ENCODE data around the gene AUP1.

The AUP1 gene

GRCh38 chr2:74525717-74526648, 3.5 kb downstream of the AUP1 start, which contains the start of gene DQX1:
TSS of gene DQX1 (minus strand) at chr2:74526231. CDS start at chr2:74525729, 502 bp downstream.
- peaks cover 29% of the 10 kb centered on the region for H3K36me3 Mint-ChIP-seq (ENCODE audit: insufficient read depth)
- DNase-seq (ENCODE audit: low spot score in 2 of 2): no peak
- ATAC-seq (replicated peaks; ENCODE audit: extremely low read depth, poor library complexity, severe bottlenecking): no peak
- no peak within 1 kb of the TSS for H3K4me3 Mint-ChIP-seq
- H3K27ac Mint-ChIP-seq (ENCODE audit: low read depth): no peak within 1 kb of the TSS
- no peaks in the 10 kb centered on the region for H3K9me3 Mint-ChIP-seq
- no peaks in the 10 kb centered on the region for H3K27me3 Mint-ChIP-seq
- H3K4me1 Mint-ChIP-seq: peaks cover 30% of the 10 kb centered on the region

- no peak for DNase-seq (ENCODE audit: low spot score in 2 of 2)
- H3K4me3 Mint-ChIP-seq: no peak overlapping the region
- H3K9me3 Mint-ChIP-seq: no peaks in the 10 kb centered on the region
- peaks cover 26% of the 10 kb centered on the region for H3K36me3 Mint-ChIP-seq (ENCODE audit: insufficient read depth)
- ATAC-seq (replicated peaks; ENCODE audit: extremely low read depth, poor library complexity, severe bottlenecking): no peak
- H3K27me3 Mint-ChIP-seq: peaks cover 7% of the 10 kb centered on the region
- peaks cover 23% of the 10 kb centered on the region for H3K4me1 Mint-ChIP-seq
- H3K27ac Mint-ChIP-seq (ENCODE audit: low read depth): no peak overlapping the region
Observed at GRCh38 chr2:74524955-74525716, 4.4 kb downstream of the AUP1 start.

- H3K4me1 Mint-ChIP-seq: peaks cover 21% of the 10 kb centered on the region
- DNase-seq (ENCODE audit: low spot score in 2 of 2): no peak
- peaks cover 20% of the 10 kb centered on the region for H3K36me3 Mint-ChIP-seq (ENCODE audit: insufficient read depth)
- H3K27ac Mint-ChIP-seq (ENCODE audit: low read depth): no peak overlapping the region
- H3K9me3 Mint-ChIP-seq: no peaks in the 10 kb centered on the region
- peaks cover 19% of the 10 kb centered on the region for H3K27me3 Mint-ChIP-seq
- no peak for ATAC-seq (replicated peaks; ENCODE audit: extremely low read depth, poor library complexity, severe bottlenecking)
- no peak overlapping the region for H3K4me3 Mint-ChIP-seq
Observed at GRCh38 chr2:74524005-74524404, 5.5 kb downstream of the AUP1 start.

DNA sequence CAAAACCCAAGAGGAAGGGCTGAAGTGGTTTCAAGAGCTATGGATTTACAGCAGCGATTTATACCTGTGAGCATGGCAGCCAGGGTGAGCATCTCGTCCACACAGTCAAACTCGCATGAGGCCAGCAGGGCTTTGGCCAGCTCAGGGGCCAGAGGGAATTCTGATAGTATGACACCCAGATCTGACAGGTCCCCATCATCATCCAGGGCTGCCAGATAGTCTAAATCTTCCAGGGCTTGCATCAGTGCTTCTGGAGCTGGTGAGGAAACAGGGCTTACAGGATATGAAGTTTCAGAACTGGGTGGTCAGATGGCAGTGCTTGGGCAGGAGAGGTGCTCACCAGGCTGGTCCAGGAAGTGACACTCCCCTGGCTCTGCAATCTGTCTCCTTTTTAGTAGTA, 7.0 kb downstream of the AUP1 start:
- H3K9me3 Mint-ChIP-seq: no peaks in the 10 kb centered on the region
- no peak overlapping the region for H3K4me3 Mint-ChIP-seq
- H3K27me3 Mint-ChIP-seq: peaks cover 34% of the 10 kb centered on the region
- H3K4me1 Mint-ChIP-seq: peaks cover 9% of the 10 kb centered on the region
- H3K36me3 Mint-ChIP-seq (ENCODE audit: insufficient read depth): peaks cover 11% of the 10 kb centered on the region
- no peak for DNase-seq (ENCODE audit: low spot score in 2 of 2)
- ATAC-seq (replicated peaks; ENCODE audit: extremely low read depth, poor library complexity, severe bottlenecking): no peak
- H3K27ac Mint-ChIP-seq (ENCODE audit: low read depth): no peak overlapping the region

DNA sequence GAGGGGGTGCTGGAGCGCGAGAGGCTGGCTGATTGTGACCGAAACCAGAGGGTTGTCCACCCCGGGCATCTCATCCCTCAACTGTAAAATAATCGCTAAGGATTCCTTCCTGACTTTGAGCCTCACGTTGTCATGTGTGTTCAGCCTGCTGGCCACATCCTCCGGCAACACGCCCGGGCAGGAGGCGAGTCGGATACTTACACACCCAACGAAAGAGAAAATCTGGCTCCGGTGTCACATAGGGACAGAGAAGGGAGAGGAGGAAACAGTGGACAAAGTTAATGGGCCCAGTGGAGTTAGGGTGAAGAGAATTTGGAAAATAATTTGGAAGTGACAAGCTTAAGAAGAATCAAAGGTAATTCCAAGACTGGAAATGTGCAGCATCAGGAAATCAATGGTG, 12.9 kb downstream of the AUP1 start:
- H3K36me3 Mint-ChIP-seq (ENCODE audit: insufficient read depth): peaks cover 9% of the 10 kb centered on the region
- peaks cover 8% of the 10 kb centered on the region for H3K4me1 Mint-ChIP-seq
- H3K27ac Mint-ChIP-seq (ENCODE audit: low read depth): no peak overlapping the region
- ATAC-seq (replicated peaks; ENCODE audit: extremely low read depth, poor library complexity, severe bottlenecking) (no peak), DNase-seq (ENCODE audit: low spot score in 2 of 2) (no peak)
- H3K9me3 Mint-ChIP-seq: no peaks in the 10 kb centered on the region
- H3K4me3 Mint-ChIP-seq: peak overlapping the region; percentile 66
- peaks cover 77% of the 10 kb centered on the region for H3K27me3 Mint-ChIP-seq

DNA sequence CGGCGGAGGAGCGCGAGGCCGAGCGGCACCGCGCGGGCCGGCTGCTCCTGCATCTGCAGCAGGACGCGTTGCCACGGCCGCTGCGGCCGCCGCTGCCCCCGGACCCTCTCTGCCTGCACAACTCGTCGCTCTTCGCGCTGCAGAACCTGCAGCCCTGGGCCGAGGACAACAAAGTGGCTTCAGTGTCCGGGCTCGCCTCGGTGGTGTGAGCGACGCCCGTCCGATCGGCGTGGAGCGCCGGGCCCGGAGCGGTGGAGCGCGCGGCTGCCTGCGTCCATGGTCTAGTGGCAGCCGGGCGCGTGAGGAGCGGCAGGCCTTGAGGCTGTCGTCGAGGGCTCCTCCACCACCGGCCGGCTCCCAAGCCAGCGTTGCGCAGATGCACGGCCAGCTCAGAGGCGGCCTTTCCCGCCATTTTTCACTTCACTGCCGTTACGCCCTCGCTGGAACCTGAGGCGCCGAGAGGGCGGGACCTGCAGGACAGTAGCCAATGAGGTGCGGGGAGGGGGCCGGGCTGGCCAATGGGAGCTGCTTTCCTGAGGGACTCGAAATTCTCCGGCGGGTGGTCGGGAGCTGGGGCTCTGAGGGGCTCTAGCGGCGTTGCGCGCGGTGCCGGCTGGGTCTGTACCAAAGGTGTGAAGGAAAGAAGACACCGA, 13.4 kb downstream of the AUP1 start:
- peaks cover 82% of the 10 kb centered on the region for H3K27me3 Mint-ChIP-seq
- DNase-seq (ENCODE audit: low spot score in 2 of 2) (peak in 1 of 2 donors; percentile 43), ATAC-seq (replicated peaks; ENCODE audit: extremely low read depth, poor library complexity, severe bottlenecking) (peak; percentile 35)
- no peaks in the 10 kb centered on the region for H3K9me3 Mint-ChIP-seq
- no peak overlapping the region for H3K27ac Mint-ChIP-seq (ENCODE audit: low read depth)
- H3K36me3 Mint-ChIP-seq (ENCODE audit: insufficient read depth): peaks cover 11% of the 10 kb centered on the region
- peak overlapping the region; percentile 66 for H3K4me3 Mint-ChIP-seq
- peaks cover 8% of the 10 kb centered on the region for H3K4me1 Mint-ChIP-seq

DNA sequence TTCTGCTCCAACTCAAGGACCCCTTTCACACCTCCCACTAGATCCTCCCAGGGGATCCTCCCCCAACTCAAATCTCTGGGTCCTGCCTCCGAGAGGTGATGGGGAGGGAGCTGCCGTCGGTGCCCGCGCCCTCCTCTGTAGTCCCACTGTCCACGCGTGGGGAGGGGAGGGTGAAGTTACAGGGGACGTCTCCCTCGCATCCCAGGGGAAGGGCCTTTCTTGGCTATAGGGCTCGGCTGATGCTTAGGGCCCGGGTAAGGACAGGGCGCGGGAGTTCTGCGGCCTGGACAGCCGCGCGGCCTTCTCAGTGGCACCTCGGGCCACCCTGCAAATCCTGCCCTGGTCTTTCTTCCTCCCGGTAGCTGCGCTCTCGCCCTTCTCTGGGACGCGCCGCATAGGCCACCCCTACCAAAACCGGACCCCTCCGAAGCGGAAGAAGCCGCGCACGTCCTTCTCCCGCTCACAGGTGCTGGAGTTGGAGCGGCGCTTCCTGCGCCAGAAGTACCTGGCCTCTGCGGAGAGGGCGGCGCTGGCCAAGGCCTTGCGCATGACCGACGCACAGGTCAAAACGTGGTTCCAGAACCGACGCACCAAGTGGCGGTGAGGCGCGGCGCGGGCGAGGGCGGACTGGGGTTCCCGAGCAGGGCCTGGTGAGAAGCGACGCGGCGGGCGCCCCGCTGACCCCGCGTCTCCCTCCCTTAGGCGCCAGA, 14.1 kb downstream of the AUP1 start:
- H3K4me1 Mint-ChIP-seq: peaks cover 8% of the 10 kb centered on the region
- peak overlapping the region; percentile 39 for H3K27ac Mint-ChIP-seq (ENCODE audit: low read depth)
- H3K27me3 Mint-ChIP-seq: peaks cover 85% of the 10 kb centered on the region

DNA sequence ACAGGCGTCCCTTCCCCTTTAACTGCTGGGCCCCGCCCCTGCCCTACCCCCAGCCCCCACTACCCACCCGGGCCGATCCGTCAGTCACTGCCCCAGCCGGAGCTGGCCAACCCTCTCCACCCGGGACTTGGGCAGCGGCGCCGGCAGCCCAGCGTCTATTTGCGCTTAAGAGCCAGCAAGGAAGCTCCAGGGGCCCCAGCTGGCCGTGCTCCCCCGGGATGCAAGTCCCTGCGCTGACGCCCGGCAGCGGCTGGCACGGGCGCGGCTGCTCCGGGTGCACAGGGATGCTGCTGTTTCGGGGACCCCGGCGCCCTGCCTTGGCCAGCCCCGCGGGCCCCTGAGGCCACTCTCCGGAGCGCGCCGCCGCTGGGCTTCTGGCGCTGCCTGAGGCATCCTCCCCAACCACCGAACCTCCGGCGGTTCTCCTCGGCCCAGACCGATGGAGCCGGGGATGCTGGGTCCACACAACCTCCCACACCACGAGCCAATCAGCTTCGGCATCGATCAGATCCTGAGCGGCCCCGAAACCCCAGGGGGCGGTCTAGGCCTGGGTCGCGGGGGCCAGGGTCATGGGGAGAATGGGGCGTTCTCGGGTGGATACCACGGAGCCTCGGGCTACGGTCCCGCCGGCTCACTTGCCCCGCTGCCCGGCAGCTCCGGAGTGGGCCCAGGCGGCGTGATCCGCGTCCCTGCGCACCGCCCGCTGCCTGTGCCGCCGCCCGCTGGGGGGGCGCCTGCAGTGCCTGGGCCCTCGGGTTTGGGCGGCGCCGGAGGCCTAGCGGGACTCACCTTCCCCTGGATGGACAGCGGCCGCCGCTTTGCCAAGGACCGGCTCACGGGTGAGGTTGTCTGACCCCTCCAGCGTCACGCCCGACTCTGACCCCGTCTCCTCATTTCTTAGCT, 14.9 kb downstream of the AUP1 start, which contains the start of gene TLX2:
TSS of gene TLX2 (plus strand) at position 83 of the 903 bp plus-strand sequence. CDS start at position 440, 357 bp downstream.
- no peak for ATAC-seq (replicated peaks; ENCODE audit: extremely low read depth, poor library complexity, severe bottlenecking)
- Mint-ChIP-seq H3K27ac (ENCODE audit: low read depth) (peak within 1 kb of the TSS; percentile 39), H3K4me3 (peak within 1 kb of the TSS; percentile 66), H3K36me3 (ENCODE audit: insufficient read depth) (peaks cover 11% of the 10 kb centered on the region), H3K4me1 (peaks cover 8% of the 10 kb centered on the region), H3K27me3 (peaks cover 81% of the 10 kb centered on the region), H3K9me3 (no peaks in the 10 kb centered on the region)
- no peak for DNase-seq (ENCODE audit: low spot score in 2 of 2)

More for the DNA sequence above, 14.1 kb downstream of the AUP1 start:
- peak overlapping the region; percentile 66 for H3K4me3 Mint-ChIP-seq
- H3K9me3 Mint-ChIP-seq: no peaks in the 10 kb centered on the region
- H3K36me3 Mint-ChIP-seq (ENCODE audit: insufficient read depth): peaks cover 11% of the 10 kb centered on the region
- no peak for ATAC-seq (replicated peaks; ENCODE audit: extremely low read depth, poor library complexity, severe bottlenecking)
- DNase-seq (ENCODE audit: low spot score in 2 of 2): no peak

- Mint-ChIP-seq H3K9me3 (no peaks in the 10 kb centered on the region), H3K4me1 (peaks cover 8% of the 10 kb centered on the region), H3K27ac (ENCODE audit: low read depth) (no peak overlapping the region), H3K27me3 (peaks cover 72% of the 10 kb centered on the region), H3K36me3 (ENCODE audit: insufficient read depth) (peaks cover 11% of the 10 kb centered on the region), H3K4me3 (peak overlapping the region; percentile 25)
- ATAC-seq (replicated peaks; ENCODE audit: extremely low read depth, poor library complexity, severe bottlenecking) (no peak), DNase-seq (ENCODE audit: low spot score in 2 of 2) (no peak)
Observed at GRCh38 chr2:74513605-74514367, 15.7 kb downstream of the AUP1 start.

DNA sequence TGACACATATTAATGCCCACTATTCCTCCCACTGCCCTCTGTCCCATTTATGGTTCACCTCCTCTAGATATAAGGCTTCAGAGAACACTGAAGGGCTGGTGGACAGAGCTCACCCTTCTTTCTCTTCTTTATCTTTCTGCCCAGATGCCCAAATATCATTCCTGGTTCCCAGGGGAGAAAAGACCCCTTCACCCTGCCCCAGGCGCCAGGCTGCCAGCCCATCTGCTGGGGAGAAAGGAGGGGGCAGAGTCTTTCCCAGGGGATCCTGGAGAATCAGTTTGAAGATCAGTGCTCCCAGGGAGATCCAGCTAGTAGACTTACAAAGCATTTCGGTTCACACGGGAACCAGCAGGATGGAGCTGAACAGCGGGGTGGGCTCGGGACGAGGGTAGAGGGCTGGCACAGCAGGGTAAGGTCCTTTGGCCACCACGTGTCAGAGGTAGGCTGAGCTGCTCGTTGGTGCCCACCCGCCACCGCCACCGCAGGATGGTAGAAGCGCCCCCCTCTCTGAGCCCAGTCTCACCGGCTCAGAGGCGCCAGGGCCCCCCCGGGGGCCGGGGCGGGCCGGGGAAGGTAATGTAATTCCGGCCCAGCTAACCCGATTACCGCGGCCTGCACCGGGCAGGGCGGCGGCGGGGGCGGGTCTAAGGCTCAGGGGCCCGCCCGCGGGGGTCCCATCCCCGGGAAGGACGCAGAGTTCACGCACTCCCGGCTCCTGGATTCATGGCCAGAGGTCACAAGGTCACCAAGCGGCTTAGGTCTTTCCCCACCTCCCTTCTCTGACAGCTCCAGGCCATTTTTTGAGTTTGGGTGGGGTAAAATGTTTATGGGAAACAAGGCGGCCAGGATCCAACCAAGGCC, 16.5 kb downstream of the AUP1 start:
- DNase-seq (ENCODE audit: low spot score in 2 of 2): no peak
- Mint-ChIP-seq H3K4me3 (peak overlapping the region; percentile 25), H3K4me1 (peaks cover 16% of the 10 kb centered on the region), H3K9me3 (no peaks in the 10 kb centered on the region), H3K27ac (ENCODE audit: low read depth) (no peak overlapping the region), H3K36me3 (ENCODE audit: insufficient read depth) (peaks cover 11% of the 10 kb centered on the region), H3K27me3 (peaks cover 64% of the 10 kb centered on the region)
- no peak for ATAC-seq (replicated peaks; ENCODE audit: extremely low read depth, poor library complexity, severe bottlenecking)

Measured in central memory CD8-positive, alpha-beta T cell (primary cell).